Testis (tissue), 3 donors: ENCODE results near the gene CCT7. TPM values are rescaled to one million over a fixed set of nuclear protein-coding genes. Genes with fewer than 3 reads are reported as not detected.
"Not testable (repeated sequence)": the region's sequence is repeated elsewhere in the genome, so short reads cannot be mapped to it uniquely, and the experiment has no call there.

Experiments
- DNase-seq: peaks from one replicate; pipeline ENCODE4 v3.0.0-alpha.2; 2019
- H3K27ac ChIP-seq, 2 donors: fragments of 200-600 bp; sonication (generic); one replicate each; pipeline ENCODE4 v1.5.1; 2019
- H3K27me3 ChIP-seq: fragments of 200-600 bp; sonication (generic); one replicate; pipeline ENCODE4 v1.5.1; 2019
- H3K36me3 ChIP-seq: fragments of 200-600 bp; sonication (generic); one replicate; pipeline ENCODE4 v1.5.1; 2017; ENCODE audit warnings: low read depth; ENCODE audit errors: missing control alignments
- H3K4me1 ChIP-seq: fragments of 200-600 bp; sonication (generic); one replicate; pipeline ENCODE4 v1.5.1; 2019
- H3K4me3 ChIP-seq, 2 donors: fragments of 200-600 bp; sonication (generic); one replicate each; pipeline ENCODE4 v1.5.1; 2017 to 2019
- H3K9me3 ChIP-seq: fragments of 200-600 bp; sonication (generic); one replicate; pipeline ENCODE4 v1.5.1; 2017
- CTCF ChIP-seq, 3 experiments: fragments of 450-650 bp in 2 of 3; fragments of 200-600 bp in 1 of 3; sonication (generic) in 1 of 3; IDR thresholded peaks; one replicate each; pipeline ENCODE4 v1.5.1; 2016 to 2019; ENCODE audit warnings: antibody characterized with exemption in 3 of 3, mild to moderate bottlenecking in 2 of 3, moderate library complexity in 1 of 3
- POLR2A ChIP-seq: fragments of 450-650 bp; IDR thresholded peaks from one replicate; pipeline ENCODE4 v1.6.1; 2017; ENCODE audit warnings: antibody characterized with exemption, mild to moderate bottlenecking, moderate library complexity
- WGBS, 2 donors: methylation state at CpG; one replicate each; pipeline ENCODE4 v1.1.5; 2018; 5-methylcytosine and 5-hydroxymethylcytosine counted together
- intact Hi-C: fragments of 100-400 bp; cut with DNase I; formaldehyde crosslinking; loops from one replicate; pipeline ENCODE4 v1.15.1; 2023; ENCODE audit warnings: low total_unique reads
- polyA plus RNA-seq: library from polyadenylated mRNA; stranded (reverse); fragments of 350-450 nt; fragmentation: Illumina TruSeq; extraction: RNeasy Lipid Tissue Mini Kit (QIAGEN cat#74804); gene quantifications from one replicate; pipeline ENCODE4 v1.2.3, GENCODE V29; 2014; ENCODE audit warnings: low read depth, low replicate concordance; ENCODE audit not compliant: insufficient read depth
- total RNA-seq, 2 donors: library from RNA; depleted of rRNA; stranded (reverse); fragments of >200 nt; gene quantifications; one replicate each; pipeline ENCODE4 v1.2.3, GENCODE V29; 2016

CCT7 gene
- total and polyA plus RNA-seq, 3 donors from 2014 or later = 237 to 459 (median 262) TPM

DNA sequence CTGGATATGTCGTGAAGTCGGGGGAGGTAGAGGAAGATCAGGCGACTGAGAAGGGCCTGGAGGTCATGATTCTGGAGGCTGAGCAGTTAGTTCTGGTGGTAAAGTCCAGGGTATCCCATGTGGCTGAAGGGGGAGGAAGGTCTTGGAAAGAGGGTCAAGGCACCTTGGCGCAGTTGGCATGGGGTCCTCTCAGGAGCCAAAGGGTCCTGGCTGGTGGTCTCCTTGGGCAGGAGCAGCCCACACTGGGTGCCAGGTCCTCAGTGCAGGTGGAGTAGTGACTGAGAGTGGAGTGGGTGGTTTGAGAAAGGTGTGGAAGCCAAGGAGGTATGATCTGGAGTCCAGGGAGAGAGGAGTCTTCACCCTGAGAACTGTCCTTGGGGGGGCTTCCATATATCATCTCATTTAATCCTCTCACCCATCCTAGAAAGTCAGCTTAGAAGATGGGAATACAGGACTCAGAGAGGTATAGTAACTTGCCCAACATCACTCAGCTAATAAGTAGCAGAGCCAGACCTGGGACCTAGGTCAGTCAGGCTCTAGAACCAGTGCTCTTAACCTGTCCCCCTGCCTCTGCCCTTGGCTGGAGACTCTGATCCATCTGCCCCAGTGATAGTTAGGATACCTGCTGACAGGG is 25.7 kb downstream of the CCT7 start:
- Histone ChIP-seq H3K27me3 (no peaks in the 10 kb centered on the region), H3K9me3 (no peaks in the 10 kb centered on the region), H3K27ac (no peak overlapping the region), H3K36me3 (no peaks in the 10 kb centered on the region), H3K4me3 (no peak overlapping the region), H3K4me1 (no peaks in the 10 kb centered on the region)
- TF ChIP-seq POLR2A = no peak
- no peak for TF ChIP-seq CTCF (IDR thresholded peaks at IDR 0.05)
- 91 to 93% methylated on average over 4 of the region's 4 CpGs for WGBS, 2 donors
- intact Hi-C loops = no loop called here
- no peak for DNase-seq

GRCh38 chr2:73260338-73260984 is 26.4 kb downstream of the CCT7 start:
- WGBS, 2 donors = 48 to 73% methylated on average over 13 to 17 of the region's 17 CpGs
- Histone ChIP-seq H3K4me1 (no peaks in the 10 kb centered on the region), H3K9me3 (no peaks in the 10 kb centered on the region), H3K36me3 (no peaks in the 10 kb centered on the region), H3K27me3 (no peaks in the 10 kb centered on the region), H3K27ac (no peak overlapping the region), H3K4me3 (no peak overlapping the region)
- intact Hi-C loops = no loop called here
- peak; percentile 81 for DNase-seq
- TF ChIP-seq POLR2A (no peak), CTCF (IDR thresholded peaks at IDR 0.05) (peak in 2 of 3 experiments; percentile 14 to 49)

GRCh38 chr2:73262108-73262651 is 28.1 kb downstream of the CCT7 start:
- intact Hi-C loops = no loop called here
- no peaks in the 10 kb centered on the region for H3K9me3 ChIP-seq
- no peaks in the 10 kb centered on the region for H3K27me3 ChIP-seq
- DNase-seq = no peak
- H3K4me3 ChIP-seq = no peak overlapping the region
- no peaks in the 10 kb centered on the region for H3K4me1 ChIP-seq
- 92 to 96% methylated on average over 4 of the region's 4 CpGs for WGBS, 2 donors
- no peaks in the 10 kb centered on the region for H3K36me3 ChIP-seq
- no peak overlapping the region for H3K27ac ChIP-seq
- TF ChIP-seq CTCF (IDR thresholded peaks at IDR 0.05) (no peak), POLR2A (no peak)

DNA sequence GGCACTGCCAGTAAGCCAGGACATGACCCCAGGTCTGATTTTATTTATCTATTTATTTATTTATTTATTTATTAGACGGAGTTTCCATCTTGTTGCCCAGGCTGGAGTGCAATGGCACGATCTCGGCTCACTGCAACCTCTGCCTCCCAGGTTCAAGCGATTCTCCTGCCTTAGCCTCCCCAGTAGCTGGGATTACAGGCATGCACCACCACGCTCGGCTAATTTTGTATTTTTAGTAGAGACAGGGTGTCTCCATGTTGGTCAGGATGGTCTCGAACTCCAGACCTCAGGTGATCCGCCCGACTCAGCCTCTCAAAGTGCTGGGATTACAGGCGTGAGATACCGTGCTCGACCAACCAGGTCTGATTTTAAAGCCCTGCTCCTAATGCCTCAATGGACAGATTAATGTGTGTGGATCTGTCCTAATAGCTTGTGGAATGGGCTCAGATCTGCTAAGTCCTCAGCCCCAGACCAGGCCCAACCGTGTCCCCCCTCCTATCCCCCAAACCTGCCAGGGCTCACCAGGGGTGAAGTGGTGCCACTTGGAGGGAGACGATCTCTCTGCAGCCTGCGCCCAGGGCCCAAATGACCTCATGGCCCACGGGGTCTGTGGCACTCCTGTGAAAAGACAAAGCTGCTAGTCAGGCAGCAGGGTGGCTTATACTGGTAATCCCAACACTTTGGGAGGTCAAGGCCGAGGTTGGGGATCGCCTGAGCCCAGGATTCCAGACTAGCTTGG is 28.8 kb downstream of the CCT7 start:
- intact Hi-C loops, H3K9me3 ChIP-seq, DNase-seq, H3K27me3 ChIP-seq, H3K4me3 ChIP-seq, H3K36me3 ChIP-seq, H3K27ac ChIP-seq, H3K4me1 ChIP-seq: not testable (repeated sequence)
- 95 to 97% methylated on average over 14 to 18 of the region's 18 CpGs for WGBS, 2 donors
